ENCODE measurements around the gene DTNA. TPM values are rescaled to one million over a fixed set of nuclear protein-coding genes. Genes with fewer than 3 reads are reported as not detected.
"Not testable (repeated sequence)": the region's sequence is repeated elsewhere in the genome, so short reads cannot be mapped to it uniquely, and the experiment has no call there.

The DTNA gene
- polyA plus RNA-seq (ENCODE audit: insufficient read length in 3 of 3) = 10 to 100 TPM; 20.2 to 25.2 (median 20.5) TPM

DNA sequence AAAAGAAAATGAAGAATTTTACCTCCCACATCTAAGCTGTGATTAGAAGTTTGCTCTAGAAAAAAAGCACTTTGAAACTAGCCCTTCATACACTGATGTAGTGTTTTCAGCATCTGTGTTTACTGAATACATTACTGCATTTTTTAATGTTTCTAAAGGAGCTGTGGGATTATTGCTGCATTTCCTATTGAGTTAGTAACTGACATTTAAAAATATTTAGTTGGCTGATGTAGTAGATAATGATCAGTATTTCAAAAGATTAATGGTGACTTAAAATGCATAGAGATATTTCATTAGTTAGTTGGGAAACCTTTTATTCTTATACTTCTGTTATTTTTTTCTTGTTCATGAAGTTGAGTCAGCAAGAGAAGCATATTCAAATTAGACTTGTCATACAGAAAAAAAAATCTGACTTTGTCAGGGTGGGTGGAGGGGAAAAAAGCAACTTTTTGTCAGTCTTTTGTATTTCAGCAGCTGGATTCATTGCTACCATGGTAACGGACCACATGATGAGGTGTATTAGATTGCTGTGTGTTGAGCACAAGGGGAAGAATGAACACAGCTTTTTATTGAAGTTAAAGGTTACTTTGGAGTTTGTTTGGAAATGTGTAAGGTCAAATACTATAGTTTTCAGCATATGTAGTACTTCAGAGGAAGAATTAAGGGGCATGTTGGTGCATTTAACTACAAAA, at the start of gene DTNA:
Gene DTNA (plus strand): TSS at position 549 of the 692 bp plus-strand sequence. CDS start 45,679 bp downstream, outside the sequence.
- peak; percentile 63 to 79 (median 76) for DNase-seq (ENCODE audit: low read depth in 3 of 3, low spot score in 2 of 3)

DNA sequence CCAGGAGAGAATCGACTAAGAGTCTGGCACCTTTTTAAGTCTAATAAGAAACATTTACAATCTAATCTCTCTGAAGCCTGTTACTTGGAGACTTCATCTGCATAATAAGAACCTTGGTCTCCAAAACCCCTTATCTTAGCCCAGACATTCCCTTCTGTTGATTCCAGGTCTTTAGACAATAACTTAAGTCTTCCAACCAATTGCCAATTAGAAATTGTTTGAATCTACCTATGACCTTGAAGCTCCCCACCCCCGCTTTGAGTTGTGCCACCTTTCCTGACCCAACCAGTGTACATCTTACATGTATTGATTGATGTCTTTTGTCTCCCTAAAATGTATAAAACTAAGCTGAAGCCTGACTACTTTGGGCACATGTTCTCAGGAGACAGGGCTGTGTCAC, 49.5 kb upstream of the DTNA start:
- DNase-seq (ENCODE audit: low read depth in 3 of 3, low spot score in 2 of 3) = no peak

DNA sequence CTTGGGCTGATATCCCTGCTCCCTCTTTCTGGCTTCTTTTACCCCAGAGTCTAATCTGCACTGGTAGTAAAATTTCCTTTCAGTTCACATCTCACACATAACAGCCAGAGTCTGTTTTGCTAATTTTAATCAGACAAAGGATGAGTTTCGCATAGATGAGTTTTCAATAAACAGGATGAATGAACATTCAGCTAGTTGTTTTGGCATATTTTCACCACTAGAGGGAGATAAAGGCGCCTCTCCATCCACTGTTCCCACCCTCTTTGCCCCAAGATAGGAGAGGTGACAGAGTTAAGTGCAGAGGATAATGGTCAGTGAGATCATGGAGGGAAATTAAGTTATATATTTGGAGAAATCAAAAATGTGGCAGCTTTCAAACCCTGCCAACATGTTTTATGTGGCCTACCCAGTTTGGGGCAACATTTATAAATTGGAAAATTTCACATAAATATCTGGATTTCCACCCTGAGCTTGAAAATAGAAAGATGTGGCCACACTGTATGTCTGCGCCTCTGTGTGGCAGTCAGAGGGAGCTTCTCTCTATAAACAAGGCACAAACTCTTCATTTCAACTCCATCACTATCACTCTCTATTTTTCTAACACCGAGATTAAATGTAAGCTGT, 48.5 kb upstream of the DTNA start:
- no peak for DNase-seq (ENCODE audit: low read depth in 3 of 3, low spot score in 2 of 3)

DNA sequence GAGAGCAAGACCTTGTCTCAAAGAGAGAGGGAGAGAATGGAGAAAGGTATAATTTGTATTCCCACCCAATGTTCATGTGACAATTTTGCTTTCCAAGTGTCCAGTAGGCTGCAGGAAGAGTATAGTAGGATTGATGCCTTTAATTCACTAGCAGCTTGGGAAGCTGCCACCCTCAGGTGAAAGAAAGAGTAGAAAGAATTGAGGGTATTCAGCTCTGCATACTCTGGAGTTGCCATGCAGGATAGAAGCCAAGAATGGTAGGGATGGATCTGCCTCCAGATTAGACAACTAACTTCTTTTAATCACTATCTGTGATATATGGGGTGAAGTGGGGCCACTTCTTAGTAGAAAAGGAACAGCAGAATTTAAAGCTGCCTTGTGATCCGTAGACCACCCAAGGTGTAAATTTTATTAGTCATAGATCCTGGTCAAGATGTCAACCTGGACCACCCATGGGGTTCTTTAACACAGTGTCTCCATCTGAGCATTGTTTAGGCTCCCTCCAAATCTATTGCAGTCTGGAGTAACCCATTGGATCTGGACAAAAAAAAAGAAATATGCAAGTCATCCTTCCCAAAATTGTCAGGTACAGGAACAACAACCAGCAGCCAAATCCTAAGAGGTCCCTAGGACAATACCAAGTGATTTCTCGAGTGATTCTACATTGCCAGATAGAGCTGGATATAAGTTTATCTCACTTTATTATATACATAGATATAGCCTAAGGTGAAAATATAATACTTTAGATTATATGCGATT, 33.1 kb upstream of the DTNA start:
- DNase-seq (ENCODE audit: low read depth in 3 of 3, low spot score in 2 of 3) = no peak

DNA sequence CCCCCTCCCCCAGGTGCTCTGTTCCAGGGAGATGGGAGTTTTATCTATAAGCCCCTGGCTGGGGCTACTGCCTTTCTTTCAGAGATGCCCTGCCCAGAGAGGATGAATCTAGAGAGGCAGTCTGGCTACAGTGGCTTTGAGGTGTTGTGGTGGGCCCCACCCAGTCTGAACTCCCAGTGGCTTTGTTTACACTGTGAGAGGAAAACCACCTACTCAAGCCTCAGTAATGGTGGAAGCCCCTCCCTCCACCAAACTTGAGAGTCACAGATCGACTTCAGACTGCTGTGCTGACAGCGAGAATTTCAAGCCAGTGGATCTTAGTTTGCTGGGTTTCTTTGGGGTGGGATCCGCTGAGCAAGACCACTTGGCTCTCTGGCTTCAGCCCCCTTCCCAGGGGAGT, 20.3 kb upstream of the DTNA start:
- not testable (repeated sequence) for DNase-seq (ENCODE audit: low read depth in 3 of 3, low spot score in 2 of 3)

DNA sequence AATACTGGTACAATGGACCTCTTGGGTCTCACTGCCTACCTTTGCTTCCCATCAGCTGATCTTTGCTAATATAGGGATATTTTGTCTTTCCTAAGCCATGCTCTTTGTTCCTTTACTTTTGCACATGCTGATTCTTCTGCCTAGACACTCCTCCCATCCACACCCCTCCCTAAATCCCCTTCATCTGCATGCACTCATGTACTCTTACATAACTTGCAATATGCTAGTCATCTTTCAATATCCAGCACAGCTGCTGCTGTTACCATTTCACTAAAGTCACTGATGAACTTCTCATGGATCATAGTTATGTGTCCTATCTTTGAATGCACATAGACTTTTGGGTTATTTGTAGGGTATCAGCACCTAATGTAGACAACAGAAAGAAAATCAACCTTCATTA, 18.5 kb upstream of the DTNA start:
- no peak for DNase-seq (ENCODE audit: low read depth in 3 of 3, low spot score in 2 of 3)

DNA sequence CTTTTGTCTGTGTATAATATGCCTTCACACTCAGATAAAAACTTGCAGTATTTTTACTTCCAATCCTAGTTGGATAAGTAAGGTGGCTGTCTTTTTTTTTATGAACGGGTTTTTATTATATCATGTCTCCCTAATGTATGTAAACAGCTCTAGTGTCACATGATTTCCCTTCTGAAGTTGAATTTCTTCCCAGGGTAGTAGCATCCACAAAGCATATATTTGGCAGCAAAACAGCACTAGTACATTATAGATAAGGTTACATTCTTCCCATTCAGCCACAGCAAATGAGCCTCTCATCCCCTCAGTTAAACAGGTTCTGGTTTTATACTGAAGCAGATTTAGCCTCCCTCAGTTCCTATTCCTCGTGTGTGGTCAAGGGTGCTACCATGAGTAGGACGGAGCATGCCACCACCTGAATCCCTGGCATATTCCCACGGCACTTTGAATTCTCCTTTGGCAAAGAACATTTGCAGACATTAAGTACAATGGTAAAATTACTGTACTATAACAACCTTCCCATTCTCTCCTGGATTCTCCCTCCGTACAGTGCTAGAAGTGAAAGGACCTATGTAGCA, 15.4 kb upstream of the DTNA start:
- no peak for DNase-seq (ENCODE audit: low read depth in 3 of 3, low spot score in 2 of 3)

DNA sequence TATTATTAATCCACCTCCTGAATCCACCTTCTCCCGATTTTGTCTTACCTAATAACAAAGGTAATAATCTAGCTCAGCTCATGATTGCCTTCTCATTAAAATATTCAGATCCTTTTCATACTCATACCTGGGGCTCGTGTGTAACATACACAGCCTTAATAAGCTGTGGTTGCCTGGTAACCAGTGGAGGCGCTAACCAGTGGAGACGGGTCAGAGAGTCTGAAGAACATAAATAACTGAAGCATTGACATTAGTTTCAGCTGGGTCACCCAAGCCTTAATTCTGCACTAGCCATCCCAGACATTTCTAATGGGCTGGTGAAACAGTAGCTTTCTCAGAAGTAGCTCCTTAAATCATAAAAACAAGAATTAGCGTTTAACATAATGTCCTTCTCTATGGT, 14.8 kb upstream of the DTNA start:
- no peak for DNase-seq (ENCODE audit: low read depth in 3 of 3, low spot score in 2 of 3)

DNA sequence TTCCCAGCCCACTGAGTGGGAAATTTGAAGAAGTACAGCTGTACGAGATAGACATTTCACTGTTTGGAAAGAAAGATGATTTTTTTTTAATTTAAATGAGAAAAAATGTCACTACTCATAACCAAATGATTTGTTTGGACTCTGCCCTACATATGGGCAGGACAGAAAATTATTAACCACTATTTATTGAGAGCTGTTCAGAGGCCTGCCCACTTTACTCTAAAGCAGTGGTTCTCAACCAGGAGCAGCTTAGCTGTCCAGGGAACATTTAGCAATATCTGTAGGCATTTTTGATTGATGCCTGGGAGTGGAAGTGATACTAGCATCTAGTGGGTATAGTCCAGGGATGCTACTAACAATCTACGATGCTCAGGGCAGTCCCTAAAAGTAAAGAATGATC, 13.4 kb upstream of the DTNA start:
- DNase-seq (ENCODE audit: low read depth in 3 of 3, low spot score in 2 of 3) = no peak

DNA sequence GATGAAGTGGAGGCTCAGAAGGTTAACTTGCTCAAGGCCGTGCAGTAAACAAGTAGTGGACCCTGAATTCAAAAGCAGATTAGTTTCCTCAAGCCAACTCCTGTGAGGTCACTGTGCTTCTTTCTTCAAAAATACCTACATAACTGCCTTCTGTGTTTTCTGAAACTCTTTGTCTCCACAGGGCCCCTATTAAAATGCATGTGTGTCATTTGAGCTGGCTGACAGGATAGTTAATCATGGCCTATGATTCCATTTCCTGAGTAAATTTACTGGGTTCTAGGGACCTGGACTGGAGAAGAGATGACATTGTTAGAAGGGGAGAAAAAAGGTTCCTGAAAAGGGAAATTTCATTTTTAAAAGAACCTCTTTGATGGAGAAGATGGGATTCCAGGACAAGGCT, 12.9 kb upstream of the DTNA start:
- no peak for DNase-seq (ENCODE audit: low read depth in 3 of 3, low spot score in 2 of 3)

DNA sequence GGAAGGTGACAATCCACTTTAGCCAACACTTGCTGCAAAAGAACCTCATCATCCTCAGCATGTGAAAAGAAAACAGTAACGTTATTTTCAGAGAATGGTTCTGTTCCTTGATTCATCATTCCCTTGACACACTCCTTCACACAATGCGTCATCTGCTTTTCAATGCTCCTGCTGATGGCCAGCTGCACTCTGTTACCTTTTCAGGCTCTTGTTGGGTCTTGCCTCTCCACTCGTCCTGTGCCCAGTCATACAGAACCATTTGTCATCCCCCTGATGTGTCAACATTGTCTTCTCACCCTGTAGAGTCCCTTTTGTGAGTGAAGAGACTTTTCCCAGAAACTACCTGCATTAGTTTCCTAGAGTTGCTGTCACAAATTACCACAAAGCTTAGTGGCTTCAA, 12.2 kb upstream of the DTNA start:
- no peak for DNase-seq (ENCODE audit: low read depth in 3 of 3, low spot score in 2 of 3)

DNA sequence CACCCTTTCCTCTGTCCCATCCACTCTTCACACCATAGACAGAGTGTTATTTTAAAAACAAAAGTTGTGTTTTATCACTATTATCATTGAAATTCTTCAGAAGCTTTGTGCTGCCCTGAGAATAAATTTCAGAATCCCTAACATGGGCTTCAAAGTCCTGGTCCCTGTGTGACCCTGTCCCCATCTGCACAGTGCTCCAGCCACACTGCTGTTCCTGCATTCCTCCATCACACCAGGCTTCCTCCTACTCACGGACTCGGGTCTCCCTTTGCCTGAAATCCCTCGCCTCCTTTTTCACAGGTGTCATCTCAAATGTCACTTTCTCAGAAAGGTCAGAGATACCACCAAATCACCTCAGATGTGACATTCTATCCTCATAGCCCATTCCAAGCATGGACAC, 8.2 kb upstream of the DTNA start:
- no peak for DNase-seq (ENCODE audit: low read depth in 3 of 3, low spot score in 2 of 3)

DNA sequence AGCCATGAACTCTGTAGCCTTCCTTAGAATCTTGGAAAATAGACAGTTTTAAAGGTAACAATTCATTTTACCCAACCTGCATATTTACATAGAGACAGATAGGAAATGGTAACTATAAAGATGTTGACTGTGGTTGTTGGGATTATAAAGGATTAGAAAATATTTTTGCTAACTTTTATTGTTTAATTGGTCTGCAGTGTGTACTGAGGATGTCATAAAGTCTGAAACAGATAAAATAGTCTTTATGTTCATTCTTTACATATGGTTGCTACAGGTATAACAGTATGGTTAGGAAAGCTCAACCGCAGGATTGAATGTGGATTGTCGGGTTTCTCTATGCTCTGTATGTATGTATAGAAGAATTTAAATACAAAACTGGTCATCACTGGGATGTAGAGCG, 7.3 kb upstream of the DTNA start:
- no peak for DNase-seq (ENCODE audit: low read depth in 3 of 3, low spot score in 2 of 3)

DNA sequence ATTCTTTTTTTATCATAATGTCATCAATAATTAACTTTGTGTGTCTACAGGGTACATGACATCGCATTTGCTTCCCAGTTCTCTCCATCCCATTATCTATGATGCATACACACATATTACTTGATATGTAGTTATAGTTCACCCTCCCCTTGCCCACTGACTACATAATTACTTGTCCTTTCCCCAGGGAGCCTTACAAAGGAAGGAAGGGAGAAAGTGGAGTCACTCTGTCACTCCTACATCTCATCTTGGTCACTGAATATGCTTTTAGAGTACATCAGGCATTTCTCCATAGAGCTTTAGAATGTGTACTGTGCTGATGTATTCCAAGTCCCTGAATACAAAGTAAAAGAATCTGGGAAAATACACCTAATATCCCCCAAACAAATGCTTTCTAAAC, 6.0 kb upstream of the DTNA start:
- DNase-seq (ENCODE audit: low read depth in 3 of 3, low spot score in 2 of 3) = no peak

DNA sequence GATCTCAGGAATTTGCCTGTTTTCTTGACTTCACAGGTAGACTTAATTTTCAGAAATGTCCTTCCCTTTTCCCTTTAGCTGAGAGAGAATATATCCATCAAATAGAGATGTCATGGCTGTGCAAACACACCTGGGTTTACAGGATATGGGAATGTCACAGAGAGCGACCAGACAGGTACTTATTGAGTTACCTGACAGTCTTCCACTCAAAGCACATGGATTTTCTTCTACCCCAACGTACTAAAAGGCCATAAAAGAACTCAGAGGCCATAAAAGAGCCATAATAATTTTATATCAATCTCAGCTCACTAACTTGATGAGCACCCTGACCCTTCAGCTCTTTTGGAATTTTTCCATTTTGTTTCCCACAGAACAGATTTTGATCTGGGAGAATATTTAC, 5.3 kb upstream of the DTNA start:
- no peak for DNase-seq (ENCODE audit: low read depth in 3 of 3, low spot score in 2 of 3)

DNA sequence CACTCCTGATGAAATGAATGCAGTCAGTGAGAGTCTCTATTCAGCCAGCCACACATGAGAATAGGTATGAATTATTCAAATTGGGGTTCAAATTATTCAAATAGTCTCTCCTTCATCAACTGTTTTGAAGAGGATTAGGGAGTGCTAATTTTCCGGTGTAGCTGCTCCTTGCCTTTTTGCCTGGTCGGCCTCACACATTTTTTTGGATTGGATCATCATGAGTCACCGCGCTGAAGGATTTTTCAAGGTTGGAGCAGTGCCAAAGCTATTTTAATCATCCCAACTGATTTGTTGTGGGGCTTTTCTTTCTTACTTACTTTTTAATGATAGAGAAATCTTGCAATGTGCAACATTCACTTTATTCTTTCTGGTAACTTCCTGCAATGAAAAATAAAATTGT, 2.4 kb upstream of the DTNA start:
- DNase-seq (ENCODE audit: low read depth in 3 of 3, low spot score in 2 of 3) = no peak

DNA sequence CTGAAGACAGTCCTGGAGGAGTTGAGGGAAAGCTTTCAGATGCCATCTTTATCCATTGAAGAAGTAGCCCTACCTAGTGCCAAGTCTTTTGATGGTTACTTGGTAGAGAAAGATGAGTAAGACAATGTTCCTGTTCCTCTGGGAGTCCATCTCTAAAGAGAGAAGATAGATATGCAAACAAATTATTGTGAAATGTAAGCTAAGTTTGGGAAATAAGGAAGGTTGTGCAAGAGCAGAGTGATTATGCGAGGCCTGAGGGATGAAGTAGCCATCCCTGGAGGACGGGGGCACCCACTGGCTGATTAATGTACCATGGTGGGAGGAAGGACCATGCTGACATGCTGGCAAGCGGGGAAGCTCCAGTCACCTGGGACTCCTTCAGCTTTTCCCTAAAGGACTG, 994 bp upstream of the DTNA start:
- DNase-seq (ENCODE audit: low read depth in 3 of 3, low spot score in 2 of 3) = no peak

DNA sequence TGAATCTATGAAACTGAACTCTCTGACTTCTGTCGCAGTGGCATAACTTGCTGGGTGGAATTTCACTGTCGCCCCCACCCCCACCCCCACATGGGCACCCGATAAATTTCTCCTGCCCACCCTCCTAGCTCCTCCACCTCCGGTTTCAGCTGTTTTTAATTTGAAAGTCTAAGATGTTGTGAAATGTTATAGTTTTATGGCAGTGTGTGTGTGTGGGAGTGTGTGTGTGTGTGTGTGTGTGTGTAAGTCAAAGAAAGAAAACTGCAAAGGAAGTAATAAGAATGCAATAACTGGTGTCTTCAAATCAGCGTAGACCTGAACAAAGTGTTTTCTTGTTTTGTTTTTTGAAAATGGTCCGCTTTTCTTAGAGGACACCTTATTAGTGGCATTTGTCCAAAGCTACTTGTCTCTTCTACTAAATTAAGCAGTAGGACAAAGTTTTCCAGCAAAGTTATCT, 388 bp downstream of the DTNA start:
- no peak for DNase-seq (ENCODE audit: low read depth in 3 of 3, low spot score in 2 of 3)

DNA sequence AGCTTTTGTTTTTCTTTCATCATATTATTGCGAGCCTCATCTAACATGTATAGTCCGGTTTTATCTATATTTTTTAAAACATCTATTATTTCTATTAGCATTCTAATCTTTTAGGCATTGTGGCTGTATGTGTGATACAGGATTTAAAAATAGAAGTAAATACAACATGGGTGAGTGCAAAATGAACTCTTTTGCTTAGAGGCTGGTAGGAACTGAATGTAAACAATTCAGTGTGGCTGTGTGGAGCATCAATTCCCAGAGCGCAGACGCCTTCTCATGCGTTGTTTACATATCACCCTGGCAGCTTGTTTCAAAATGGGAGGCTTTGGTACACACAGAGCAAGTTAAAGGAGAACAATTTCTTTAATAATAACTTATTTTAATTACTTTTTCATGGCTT, 836 bp downstream of the DTNA start:
- DNase-seq (ENCODE audit: low read depth in 3 of 3, low spot score in 2 of 3) = no peak

DNA sequence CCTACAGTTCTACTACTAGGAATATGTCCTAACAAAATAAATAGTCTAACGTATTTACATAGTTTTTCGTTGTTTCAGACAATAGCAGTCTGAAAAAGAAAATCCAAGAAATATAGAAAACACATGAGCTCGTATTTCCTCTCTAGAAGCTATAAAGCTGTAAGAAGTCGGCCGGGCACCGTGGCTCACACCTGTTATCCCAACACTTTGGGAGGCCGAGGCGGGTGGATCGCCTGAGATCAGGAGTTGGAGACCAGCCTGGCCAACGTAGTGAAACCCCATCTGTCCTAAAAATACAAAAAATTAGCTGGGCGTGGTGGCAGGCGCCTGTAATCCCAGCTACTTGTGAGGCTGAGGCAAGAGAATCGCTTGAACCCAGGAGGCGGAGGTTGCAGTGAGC, 6.0 kb downstream of the DTNA start:
- not testable (repeated sequence) for DNase-seq (ENCODE audit: low read depth in 3 of 3, low spot score in 2 of 3)

DNA sequence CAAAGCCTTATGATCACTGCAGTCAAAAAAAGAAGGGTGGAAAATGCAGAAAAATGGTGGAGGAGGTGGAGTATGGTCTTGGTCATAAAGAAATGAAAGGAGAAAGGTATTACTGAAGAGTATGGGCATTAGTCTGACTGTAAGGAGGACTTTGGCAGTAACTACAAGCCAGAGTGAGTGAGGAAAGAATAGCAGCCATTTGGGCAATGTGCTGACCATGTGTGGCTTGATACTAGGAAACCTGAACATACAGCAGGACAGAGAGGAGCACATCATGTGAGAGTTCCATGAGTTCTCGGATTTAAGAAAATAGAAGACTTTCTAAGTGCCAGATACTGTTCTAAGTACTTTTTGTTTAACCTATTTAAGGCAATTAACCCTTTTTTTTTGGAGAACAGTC, 8.5 kb downstream of the DTNA start:
- DNase-seq (ENCODE audit: low read depth in 3 of 3, low spot score in 2 of 3) = no peak

DNA sequence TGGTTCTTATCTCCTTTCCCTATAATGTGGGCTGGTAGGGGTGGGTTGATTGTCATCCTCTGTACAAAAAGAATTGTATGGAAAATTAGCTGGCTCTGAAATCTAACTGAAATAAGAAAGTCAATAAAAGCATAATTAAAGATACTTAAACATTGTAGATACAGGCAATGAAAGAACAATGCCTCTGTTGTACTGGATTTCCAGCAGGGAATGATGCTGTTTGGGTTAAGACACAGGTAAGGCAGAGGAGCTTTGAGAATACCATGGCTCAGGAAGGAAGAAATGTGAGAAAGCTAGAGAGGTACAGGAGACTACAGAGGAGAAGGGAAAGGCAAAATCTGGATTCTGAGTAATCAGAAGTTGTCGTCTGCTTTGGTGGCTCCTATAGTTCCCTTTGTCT, 10.1 kb downstream of the DTNA start:
- DNase-seq (ENCODE audit: low read depth in 3 of 3, low spot score in 2 of 3) = no peak
